A549 treated with Hydrocortisone at 1 μM for 4 hours (cell line): ENCODE measurements around the gene CLCN2. TPM values are rescaled to one million over a fixed set of nuclear protein-coding genes. Genes with fewer than 3 reads are reported as not detected.

Experiments
- total RNA-seq: library from RNA; stranded (reverse); fragments of 200-300 nt; extraction: Qiagen RNA extraction; gene quantifications from 5 replicates; pipeline ENCODE4 v1.2.3, GENCODE V29; 2022

CLCN2 gene
- total RNA-seq = 4.2 to 5.7 TPM (median 5.1 TPM) in 5 replicates

GRCh38 chr3:184361532-184361931 is at the start of gene CLCN2, which contains the start of gene POLR2H:
TSS of gene CLCN2 (minus strand) at chr3:184361605. CDS start at chr3:184361479, 126 bp downstream.
TSS of gene POLR2H (plus strand) at chr3:184361710. CDS start at chr3:184363493, 1,783 bp downstream.

GRCh38 chr3:184379358-184380184 is 18.2 kb upstream of the CLCN2 start, which contains the start of gene CHRD:
TSS of gene CHRD (plus strand) at chr3:184380054. CDS start at chr3:184380319, 265 bp downstream.

DNA sequence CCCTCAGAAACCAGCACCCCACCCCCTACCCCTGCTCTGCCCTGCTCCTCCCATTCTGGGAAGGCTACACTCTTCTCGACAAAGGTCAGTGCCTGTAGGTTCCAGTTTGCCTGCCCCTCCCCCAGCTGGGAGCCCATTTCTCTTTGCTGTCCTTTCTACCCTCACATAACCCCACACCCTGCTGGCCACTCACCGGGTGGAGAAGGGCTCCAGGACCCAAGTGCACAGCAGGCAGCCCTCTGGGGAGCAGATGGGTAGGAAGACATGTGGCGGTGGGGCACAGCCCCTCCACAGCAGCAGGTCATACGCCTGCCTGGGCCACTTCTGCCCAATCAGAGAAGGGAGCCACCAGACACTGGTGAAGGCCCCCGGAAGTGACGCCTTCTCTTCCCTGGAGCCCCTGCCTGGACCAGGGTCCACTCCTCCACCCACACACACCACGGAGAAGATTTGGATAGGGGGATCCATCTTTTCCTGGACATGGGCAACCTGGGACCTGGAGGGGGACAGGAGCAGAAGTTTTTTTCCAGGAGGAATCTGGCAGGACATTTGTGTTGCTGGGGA is 16.6 kb upstream of the CLCN2 start, which contains the start of gene THPO:
THPO (minus strand) TSS at position 326 of the 564 bp plus-strand sequence. CDS start 1,948 bp downstream, outside the sequence.

GRCh38 chr3:184337399-184337714 is 24.0 kb downstream of the CLCN2 start, which contains the start of gene FAM131A:
TSS of gene FAM131A (plus strand) at chr3:184337600. CDS start at chr3:184337631, 31 bp downstream.

DNA sequence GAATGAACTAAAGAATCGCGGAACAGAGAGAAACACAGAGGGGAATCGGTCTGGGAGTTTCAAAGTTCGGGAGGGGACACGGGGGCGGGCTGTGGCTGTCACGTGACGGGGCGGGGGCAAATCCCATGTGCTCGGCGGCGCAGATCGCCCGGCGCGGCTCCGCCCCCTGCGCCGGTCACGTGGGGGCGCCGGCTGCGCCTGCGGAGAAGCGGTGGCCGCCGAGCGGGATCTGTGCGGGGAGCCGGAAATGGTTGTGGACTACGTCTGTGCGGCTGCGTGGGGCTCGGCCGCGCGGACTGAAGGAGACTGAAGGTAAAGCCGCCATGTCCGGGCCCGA is 47.1 kb downstream of the CLCN2 start, which contains the start of gene EIF4G1:
EIF4G1 (plus strand) TSS at position 244 of the 337 bp plus-strand sequence. CDS start 1,191 bp downstream, outside the sequence.

GRCh38 chr3:184298759-184299487 is 62.5 kb downstream of the CLCN2 start, which contains the start of gene PSMD2:
TSS of gene PSMD2 (plus strand) at chr3:184299241. CDS start at chr3:184299267, 26 bp downstream.

Other genes starting within 250 kb of the CLCN2 start
- gene EIF2B5, start 226.2 kb downstream of the CLCN2 start, total RNA-seq = 27.1 to 29.4 TPM (median 28.7 TPM) in 5 replicates
- 19.5 to 26.2 TPM (median 23.2 TPM) in 5 replicates for gene DVL3, start 206.2 kb downstream of the CLCN2 start, total RNA-seq
- gene AP2M1, start 186.8 kb downstream of the CLCN2 start, total RNA-seq = 291 to 307 TPM (median 298 TPM) in 5 replicates
- gene ABCF3, start 175.4 kb downstream of the CLCN2 start, total RNA-seq = 29.7 to 35.9 TPM (median 33.4 TPM) in 5 replicates
- 0.25 to 0.60 TPM (median 0.40 TPM) in 5 replicates for gene VWA5B2, start 132.0 kb downstream of the CLCN2 start, total RNA-seq
- 59.2 to 80.4 TPM (median 71.4 TPM) in 5 replicates for gene ALG3, start 112.6 kb downstream of the CLCN2 start, total RNA-seq
- gene EEF1AKMT4, start 111.9 kb downstream of the CLCN2 start, total RNA-seq = 8.8 to 13.1 TPM (median 11.3 TPM) in 5 replicates
- gene CAMK2N2, start 100.1 kb downstream of the CLCN2 start, total RNA-seq = 0.78 to 1.7 TPM (median 1.4 TPM) in 5 replicates
- not detected in 5 replicates for gene ECE2, start 85.6 kb downstream of the CLCN2 start, total RNA-seq
- gene PSMD2, start 62.4 kb downstream of the CLCN2 start, total RNA-seq = 284 to 383 TPM (median 293 TPM) in 5 replicates
- gene EIF4G1, start 47.0 kb downstream of the CLCN2 start, total RNA-seq = 248 to 307 TPM (median 264 TPM) in 5 replicates
- gene FAM131A, start 24.0 kb downstream of the CLCN2 start, total RNA-seq = 9.8 to 12.5 TPM (median 11.2 TPM) in 5 replicates
- 65.8 to 77.6 TPM (median 71.5 TPM) in 5 replicates for gene POLR2H, start 105 bp upstream of the CLCN2 start, total RNA-seq
- gene THPO, start 16.6 kb upstream of the CLCN2 start, total RNA-seq = 0.11 to 0.12 TPM in 2 of 5 replicates, not detected in the others
- gene CHRD, start 18.4 kb upstream of the CLCN2 start, total RNA-seq = 0.14 to 0.35 TPM (median 0.24 TPM) in 5 replicates
- 0.15 to 0.21 TPM (median 0.20 TPM) in 5 replicates for gene EPHB3, start 200.2 kb upstream of the CLCN2 start, total RNA-seq